H1 (cell line): ENCODE results near the gene ANKRD12. TPM values are rescaled to one million over a fixed set of nuclear protein-coding genes. Genes with fewer than 3 reads are reported as not detected.

ENCODE experiments used
- CTCF ChIA-PET: fragments of 300-600 bp; sonication (Branson Sonifier 250); formaldehyde crosslinking; loops from one replicate; lab custom pipeline; 2021; ENCODE audit not compliant: partially characterized antibody; lab: Charles Lee
- POLR2A ChIA-PET: fragments of 300-600 bp; sonication (Branson Sonifier 250); formaldehyde crosslinking; loops from one replicate; lab custom pipeline; 2021; ENCODE audit warnings: inconsistent platforms; ENCODE audit not compliant: partially characterized antibody; lab: Charles Lee
- DNase-seq, 2 experiments: peaks; one replicate each; pipeline versions ENCODE4 v3.0.0 to v3.0.0-alpha.2; 2010 to 2022; ENCODE audit warnings: low spot score in 2 of 2, low read depth in 1 of 2, mixed read lengths in 1 of 2
- FAIRE-seq: peaks from 2 replicates; lab custom pipeline; 2011; peaks lifted over from hg19 to GRCh38; lab: Jason Lieb, UNC
- H2AFZ ChIP-seq: 2 replicates; pipeline ENCODE4 v1.8.1; 2012; ENCODE audit warnings: low read length, inconsistent platforms
- H2AK5ac ChIP-seq: 2 replicates; pipeline ENCODE4 v1.6.1; 2013; ENCODE audit warnings: low read depth, low read length
- H2BK120ac ChIP-seq: replicated peaks from 2 replicates; pipeline ENCODE3; 2013; ENCODE audit warnings: low read depth, low read length, inconsistent platforms
- H2BK12ac ChIP-seq: 2 replicates; pipeline ENCODE4 v1.6.1; 2013; ENCODE audit warnings: low read depth, low read length
- H2BK15ac ChIP-seq: 2 replicates; pipeline ENCODE4 v1.6.1; 2013; ENCODE audit warnings: low read length
- H2BK20ac ChIP-seq: 2 replicates; pipeline ENCODE4 v1.6.1; 2013; ENCODE audit warnings: low read length
- H2BK5ac ChIP-seq: 2 replicates; pipeline ENCODE4 v1.6.1; 2013; ENCODE audit warnings: low read depth, low read length
- H3K14ac ChIP-seq: 2 replicates; pipeline ENCODE4 v1.6.1; 2013; ENCODE audit warnings: inconsistent platforms; ENCODE audit not compliant: insufficient read length
- H3K18ac ChIP-seq: 2 replicates; pipeline ENCODE4 v1.6.1; 2013; ENCODE audit warnings: low read length; ENCODE audit errors: extremely low read depth
- H3K23ac ChIP-seq: 2 replicates; pipeline ENCODE4 v1.6.1; 2013; ENCODE audit warnings: inconsistent platforms; ENCODE audit not compliant: insufficient read length
- H3K23me2 ChIP-seq: 2 replicates; pipeline ENCODE4 v1.6.1; 2013; ENCODE audit warnings: low read depth, low read length
- H3K27ac ChIP-seq: 2 replicates; pipeline ENCODE4 v1.6.1; 2011; ENCODE audit warnings: low read depth, low read length, inconsistent platforms
- H3K27me3 ChIP-seq, 4 experiments: replicated peaks in 1 of 4; 1 replicate in 1 of 4; 2 replicates in 3 of 4; pipeline versions ENCODE4 v1.6.1 to v1.8.1; 2011 to 2013; ENCODE audit warnings: low read length in 3 of 4, mild to moderate bottlenecking in 3 of 4, inconsistent platforms in 2 of 4, mixed read lengths in 2 of 4, moderate library complexity in 1 of 4; ENCODE audit not compliant: control insufficient read depth in 3 of 4, insufficient read depth in 3 of 4; ENCODE audit errors: extremely low read depth in 1 of 4
- H3K36me3 ChIP-seq, 4 experiments: 2 replicates each; pipeline versions ENCODE4 v1.6.1 to v1.8.1; 2011 to 2013; ENCODE audit warnings: mild to moderate bottlenecking in 4 of 4, low read length in 3 of 4, moderate library complexity in 2 of 4, control low read depth in 1 of 4, inconsistent platforms in 1 of 4; ENCODE audit not compliant: insufficient read depth in 4 of 4, control insufficient read depth in 2 of 4
- H3K4ac ChIP-seq: replicated peaks from 2 replicates; pipeline ENCODE3; 2013; ENCODE audit warnings: low read length, low read depth, mixed read lengths, inconsistent platforms; ENCODE audit not compliant: insufficient read length
- H3K4me1 ChIP-seq, 4 experiments: replicated peaks in 1 of 4; 1 replicate in 1 of 4; 2 replicates in 3 of 4; pipeline versions ENCODE4 v1.6.1 to v1.8.1; 2011 to 2013; ENCODE audit warnings: low read length in 3 of 4, inconsistent platforms in 2 of 4, mixed read lengths in 1 of 4; ENCODE audit not compliant: insufficient read depth in 4 of 4, control insufficient read depth in 3 of 4
- H3K4me2 ChIP-seq, 2 experiments: 2 replicates each; pipeline versions ENCODE4 v1.6.1 to v1.8.1; 2011 to 2013; ENCODE audit warnings: low read depth in 2 of 2, low read length in 2 of 2, control low read depth in 1 of 2, inconsistent platforms in 1 of 2, mild to moderate bottlenecking in 1 of 2; ENCODE audit not compliant: insufficient read depth in 1 of 2
- H3K4me3 ChIP-seq, 4 experiments: fragments of 200-600, 300-600 bp in 1 of 4; sonication (generic), shearing (Covaris generic), sonication (Bioruptor Twin) in 1 of 4; 2 replicates each; pipeline versions ENCODE4 v1.5.1 to v1.8.1; 2011 to 2016; ENCODE audit warnings: low read length in 4 of 4, low read depth in 3 of 4, control low read depth in 2 of 4, inconsistent platforms in 2 of 4, mild to moderate bottlenecking in 2 of 4, mixed read lengths in 1 of 4, moderate library complexity in 1 of 4; ENCODE audit not compliant: insufficient read depth in 2 of 4; ENCODE audit errors: extremely low read depth in 1 of 4
- H3K56ac ChIP-seq: replicated peaks from 2 replicates; pipeline ENCODE3; 2013; ENCODE audit warnings: low read depth, mild to moderate bottlenecking, mixed read lengths, low read length, inconsistent platforms; ENCODE audit not compliant: insufficient read length
- H3K79me1 ChIP-seq: 2 replicates; pipeline ENCODE4 v1.6.1; 2013; ENCODE audit warnings: low read depth, low read length, control low read depth
- H3K79me2 ChIP-seq, 2 experiments: 2 replicates each; pipeline versions ENCODE4 v1.6.1 to v1.8.1; 2012 to 2013; ENCODE audit warnings: low read length in 2 of 2, mild to moderate bottlenecking in 2 of 2, inconsistent platforms in 1 of 2; ENCODE audit not compliant: insufficient read depth in 2 of 2, control insufficient read depth in 1 of 2
- H3K9ac ChIP-seq, 4 experiments: replicated peaks in 1 of 4; 1 replicate in 1 of 4; 2 replicates in 3 of 4; pipeline versions ENCODE4 v1.6.1 to v1.8.1; 2011 to 2013; ENCODE audit warnings: low read depth in 3 of 4, low read length in 3 of 4, control low read depth in 2 of 4, mild to moderate bottlenecking in 2 of 4, moderate library complexity in 2 of 4, inconsistent platforms in 1 of 4; ENCODE audit errors: extremely low read depth in 1 of 4
- H3K9me3 ChIP-seq, 2 experiments: 2 replicates each; pipeline versions ENCODE4 v1.6.1 to v1.8.1; 2012 to 2013; ENCODE audit warnings: mild to moderate bottlenecking in 2 of 2, moderate library complexity in 2 of 2, control low read depth in 1 of 2, inconsistent platforms in 1 of 2, low read depth in 1 of 2, low read length in 1 of 2, mixed read lengths in 1 of 2; ENCODE audit not compliant: insufficient read depth in 2 of 2
- H4K20me1 ChIP-seq, 2 experiments: replicated peaks in 1 of 2; 2 replicates each; pipeline versions ENCODE3 to v1.8.1; 2011 to 2013; ENCODE audit warnings: inconsistent platforms in 2 of 2, low read length in 2 of 2, mild to moderate bottlenecking in 1 of 2; ENCODE audit not compliant: insufficient read depth in 2 of 2, control insufficient read depth in 1 of 2
- H4K5ac ChIP-seq: 2 replicates; pipeline ENCODE4 v1.6.1; 2013; ENCODE audit warnings: low read length, low read depth, mixed read lengths, inconsistent platforms; ENCODE audit not compliant: insufficient read length
- H4K8ac ChIP-seq: 2 replicates; pipeline ENCODE4 v1.8.0; 2013; ENCODE audit warnings: mild to moderate bottlenecking, moderate library complexity, low read length, inconsistent platforms; ENCODE audit not compliant: insufficient read depth; ENCODE audit errors: extremely low read depth
- H4K91ac ChIP-seq: replicated peaks from 2 replicates; pipeline ENCODE3; 2013; ENCODE audit warnings: low read length, mixed read lengths, inconsistent platforms; ENCODE audit not compliant: insufficient read length
- BCL11A ChIP-seq, 2 experiments: IDR thresholded peaks; one replicate each; pipeline ENCODE4 v1.6.1; 2011; ENCODE audit warnings: low read depth in 2 of 2, low read length in 2 of 2, mild to moderate bottlenecking in 2 of 2
- EGR1 ChIP-seq: IDR thresholded peaks from 2 replicates; pipeline ENCODE4 v1.6.1; 2011; ENCODE audit warnings: low read depth, low read length, borderline replicate concordance
- TAF1 ChIP-seq: IDR thresholded peaks from 2 replicates; pipeline ENCODE4 v1.6.1; 2011; ENCODE audit warnings: mild to moderate bottlenecking, low read depth, low read length
- WGBS, 2 experiments: shearing (Covaris generic) in 1 of 2; methylation state at CpG; one replicate each; pipeline versions ENCODE4 v1.1.6 to v1.1.7; 2013 to 2015; ENCODE audit warnings: low lambda C conversion rate in 2 of 2, mixed read lengths in 2 of 2, inconsistent platforms in 1 of 2, low coverage in 1 of 2, missing lambda C conversion rate in 1 of 2; ENCODE audit not compliant: insufficient replicate concordance in 2 of 2, insufficient coverage in 1 of 2, insufficient read length in 1 of 2; ENCODE audit errors: extremely low coverage in 1 of 2, missing lambda C conversion rate in 1 of 2; 5-methylcytosine and 5-hydroxymethylcytosine counted together
- polyA plus RNA-seq, 7 experiments: library from polyadenylated mRNA; depleted of rRNA in 3 of 7; stranded (reverse) in 5 of 7; unstranded in 2 of 7; fragments of >200 nt in 5 of 7; fragments of 200-250 nt in 2 of 7; gene quantifications; 1 replicate in 5 of 7; 2 replicates in 1 of 7; 4 replicates in 1 of 7; pipeline versions ENCODE4 v1.2.1 to v1.2.3, GENCODE V29; 2011 to 2013; ENCODE audit warnings: missing spikeins in 2 of 7, mixed read lengths in 2 of 7
- total RNA-seq: library from RNA; stranded (reverse); fragmentation: NEBNext Ultra II Directional; extraction: Animal tissue kit (Norgen Biotek cat#: 25700); gene quantifications from 2 replicates; pipeline ENCODE4 v1.2.1, GENCODE V29; 2021
- TF ChIP-seq, protein P1 (sequence below): IDR thresholded peaks from 2 replicates; pipeline ENCODE4 v1.6.1; 2011; ENCODE audit warnings: low read length, improper control_type of control experiment

ANKRD12 gene
- total and polyA plus RNA-seq, 2 of the 8 experiments (the other 6 are each of a cell fraction or from before 2014, with no cell fraction given): 2.6 to 37.9 TPM

DNA sequence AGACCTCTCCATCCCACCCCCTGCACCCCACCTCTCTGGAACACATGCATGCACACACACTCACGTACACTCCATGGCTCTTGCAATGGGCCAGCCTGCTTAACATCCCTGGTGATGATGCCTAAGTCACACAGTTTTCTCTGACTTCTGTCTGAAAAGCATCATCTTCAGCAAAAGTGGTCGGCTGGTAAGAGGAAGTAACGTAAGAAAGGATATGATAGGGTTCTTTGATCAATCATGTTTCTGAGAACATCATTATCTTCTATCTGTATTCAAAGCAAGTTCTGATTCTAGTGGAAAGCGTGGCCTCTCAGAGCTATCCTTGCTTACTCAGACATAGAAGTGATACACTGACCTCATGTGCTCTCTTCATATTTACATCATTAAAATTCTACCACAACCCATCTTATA, 45.5 kb upstream of the ANKRD12 start:
- no peak overlapping the region for H2AFZ ChIP-seq
- H2BK120ac ChIP-seq: no peak overlapping the region
- H3K27ac ChIP-seq: no peak overlapping the region
- peaks cover 0 to 5% (median 2%) of the 10 kb centered on the region in 4 experiments; a peak in 3 of 7 replicates for H3K4me1 ChIP-seq
- FAIRE-seq: no peak
- no peak overlapping the region for H3K18ac ChIP-seq
- CTCF ChIA-PET: no interaction called here
- H3K9ac ChIP-seq: no peak overlapping the region
- H3K4me3 ChIP-seq: no peak overlapping the region
- no peak overlapping the region for H2BK12ac ChIP-seq
- no peaks in the 10 kb centered on the region for H3K27me3 ChIP-seq
- no peak overlapping the region for H4K5ac ChIP-seq
- no peak overlapping the region for H3K4ac ChIP-seq
- no peak overlapping the region for H3K14ac ChIP-seq
- no peaks in the 10 kb centered on the region for H4K20me1 ChIP-seq
- no peak overlapping the region for H4K8ac ChIP-seq
- no peak overlapping the region for H2AK5ac ChIP-seq
- H3K9me3 ChIP-seq: no peaks in the 10 kb centered on the region
- H2BK15ac ChIP-seq: no peak overlapping the region
- no peaks in the 10 kb centered on the region for H3K36me3 ChIP-seq
- H2BK20ac ChIP-seq: no peak overlapping the region
- H3K56ac ChIP-seq: no peak overlapping the region
- POLR2A ChIA-PET: interaction anchor here (2.3 kb wide), 1 partner anchor 13 kb away, joined by 8 read pairs; no protein-coding TSS in a partner anchor
- no peaks in the 10 kb centered on the region for H3K23me2 ChIP-seq
- H3K23ac ChIP-seq: no peak overlapping the region
- WGBS, 2 experiments: 86% methylated on average over 4 of the region's 4 CpGs; no CpG with 5 or more reads in 1 of the 2 experiments
- no peak for DNase-seq
- no peak overlapping the region for H2BK5ac ChIP-seq
- H3K79me1 ChIP-seq: no peaks in the 10 kb centered on the region
- H3K4me2 ChIP-seq: no peak overlapping the region
- no peaks in the 10 kb centered on the region for H3K79me2 ChIP-seq
- TF ChIP-seq TAF1: no peak
- no peak for TF ChIP-seq EGR1
- no peak for TF ChIP-seq BCL11A (IDR thresholded peaks at IDR 0.05; ENCODE audit: low read depth in 2 of 2, low read length in 2 of 2)
- TF ChIP-seq, protein P1, sequence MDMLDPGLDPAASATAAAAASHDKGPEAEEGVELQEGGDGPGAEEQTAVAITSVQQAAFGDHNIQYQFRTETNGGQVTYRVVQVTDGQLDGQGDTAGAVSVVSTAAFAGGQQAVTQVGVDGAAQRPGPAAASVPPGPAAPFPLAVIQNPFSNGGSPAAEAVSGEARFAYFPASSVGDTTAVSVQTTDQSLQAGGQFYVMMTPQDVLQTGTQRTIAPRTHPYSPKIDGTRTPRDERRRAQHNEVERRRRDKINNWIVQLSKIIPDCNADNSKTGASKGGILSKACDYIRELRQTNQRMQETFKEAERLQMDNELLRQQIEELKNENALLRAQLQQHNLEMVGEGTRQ: no peak
- no peak overlapping the region for H4K91ac ChIP-seq
